AG10803 (cell line): ENCODE data around the gene SUSD4.
"Not testable (repeated sequence)": the region's sequence is repeated elsewhere in the genome, so short reads cannot be mapped to it uniquely, and the experiment has no call there.

Experiments
- DNase-seq: peaks from one replicate; pipeline ENCODE4 v3.0.0; 2010; ENCODE audit warnings: low read depth
- H3K4me3 ChIP-seq: 2 replicates; pipeline ENCODE4 v1.5.1; 2011; ENCODE audit warnings: mild to moderate bottlenecking, low read length, control low read depth
- CTCF ChIP-seq: conservative IDR thresholded peaks from 2 replicates; pipeline ENCODE4 v1.5.1; 2011; ENCODE audit warnings: mild to moderate bottlenecking, low read length, control low read depth, inconsistent platforms

Gene SUSD4

GRCh38 chr1:223257856-223258550 lies 106.0 kb downstream of the SUSD4 start:
- DNase-seq: no peak
- H3K4me3 ChIP-seq: no peak overlapping the region
- no peak for TF ChIP-seq CTCF

GRCh38 chr1:223256034-223256433 lies 107.9 kb downstream of the SUSD4 start:
- H3K4me3 ChIP-seq: no peak overlapping the region
- DNase-seq: no peak
- no peak for TF ChIP-seq CTCF

- no peak for TF ChIP-seq CTCF
- H3K4me3 ChIP-seq: no peak overlapping the region
- DNase-seq: no peak
Measured at GRCh38 chr1:223253916-223254315, 110.1 kb downstream of the SUSD4 start.

GRCh38 chr1:223251387-223251786 lies 112.6 kb downstream of the SUSD4 start:
- H3K4me3 ChIP-seq, DNase-seq: not testable (repeated sequence)

GRCh38 chr1:223250632-223251015 lies 113.4 kb downstream of the SUSD4 start:
- no peak for DNase-seq
- TF ChIP-seq CTCF: no peak
- no peak overlapping the region for H3K4me3 ChIP-seq

- H3K4me3 ChIP-seq: no peak overlapping the region
- TF ChIP-seq CTCF: no peak
- no peak for DNase-seq
Measured at GRCh38 chr1:223249854-223250631, 113.9 kb downstream of the SUSD4 start.

GRCh38 chr1:223248770-223249140 lies 115.2 kb downstream of the SUSD4 start:
- H3K4me3 ChIP-seq: no peak overlapping the region
- TF ChIP-seq CTCF: no peak
- no peak for DNase-seq
